GM12874 (cell line): ENCODE results near the gene SLC35F4.

ENCODE experiments used
- CTCF ChIP-seq: IDR thresholded peaks from 2 replicates; pipeline ENCODE4 v1.5.1; 2011; ENCODE audit warnings: low read depth, mild to moderate bottlenecking, control low read depth, low read length, moderate library complexity; ENCODE audit not compliant: insufficient read depth

SLC35F4 gene

DNA sequence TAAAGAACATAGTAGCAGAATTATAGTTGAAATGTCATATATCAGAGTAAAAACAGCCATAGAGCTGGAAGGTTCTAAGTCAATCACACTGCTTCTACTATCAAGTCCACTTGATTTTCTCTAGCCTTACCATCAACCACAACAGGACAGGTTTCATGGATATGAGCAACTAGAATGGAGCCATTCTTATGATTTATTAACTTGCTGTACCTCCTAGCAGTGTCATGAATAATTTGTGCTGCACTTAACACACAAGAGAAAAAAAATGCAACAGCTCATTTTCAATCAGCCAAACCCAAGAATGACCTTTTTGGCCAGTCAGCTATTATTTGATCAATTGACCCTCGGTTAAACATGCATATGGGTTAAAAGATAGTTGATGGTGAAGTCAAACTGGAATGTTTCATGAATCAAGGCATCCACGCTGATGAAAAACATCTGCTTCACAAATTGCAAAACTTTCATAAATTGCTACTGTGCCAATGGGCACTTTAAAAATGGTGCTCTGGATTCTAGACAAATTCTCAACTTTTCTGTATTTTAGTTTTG lies 316.8 kb downstream of the SLC35F4 start:
- no peak for TF ChIP-seq CTCF

- no peak for TF ChIP-seq CTCF
Observed at GRCh38 chr14:57547131-57547530, 318.8 kb downstream of the SLC35F4 start.

- TF ChIP-seq CTCF: peak; percentile 65
Observed at GRCh38 chr14:57533214-57533613, 332.7 kb downstream of the SLC35F4 start.

GRCh38 chr14:57530571-57530970 lies 335.3 kb downstream of the SLC35F4 start:
- no peak for TF ChIP-seq CTCF

GRCh38 chr14:57526942-57527341 lies 338.9 kb downstream of the SLC35F4 start:
- TF ChIP-seq CTCF: no peak

DNA sequence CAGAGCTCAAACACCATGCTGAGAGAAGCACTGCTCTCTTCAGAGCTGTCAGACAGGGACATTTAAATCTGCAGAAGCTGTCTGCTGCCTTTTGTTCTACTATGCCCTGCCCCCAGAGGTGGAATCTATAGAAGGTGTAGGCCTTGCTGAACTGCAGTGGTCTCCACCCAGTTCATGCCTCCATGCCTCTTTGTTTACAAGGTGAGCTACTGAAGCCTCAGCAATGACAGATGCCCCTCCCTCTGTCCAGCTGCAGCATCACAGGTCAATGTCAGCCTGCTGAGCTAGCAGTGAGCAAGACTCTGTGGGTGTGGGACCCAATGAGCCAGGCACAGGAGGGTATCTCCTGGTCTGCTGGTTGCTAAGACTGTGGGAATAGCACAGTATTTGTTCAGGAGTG lies 346.8 kb downstream of the SLC35F4 start:
- TF ChIP-seq CTCF: no peak
